Heart right ventricle (tissue), 16 donors: ENCODE measurements around the gene HPDL. TPM values are rescaled to one million over a fixed set of nuclear protein-coding genes. Genes with fewer than 3 reads are reported as not detected.
"Not testable (repeated sequence)": the region's sequence is repeated elsewhere in the genome, so short reads cannot be mapped to it uniquely, and the experiment has no call there.

Source experiments
- ATAC-seq, 8 donors: fragments of 200-7000 bp; cut with Tn5 transposase; one replicate each; pipeline ENCODE4 v1.9.1; 2020; ENCODE audit warnings: mild to moderate bottlenecking in 8 of 8, moderate library complexity in 8 of 8, moderate number of reproducible peaks in 1 of 8
- DNase-seq, 2 donors: peaks; one replicate each; pipeline ENCODE4 v3.0.0-alpha.2; 2020
- H3K27ac ChIP-seq, 10 donors: fragments of 200-600 bp; sonication (generic) in 2 of 10; one replicate each; pipeline versions ENCODE4 v1.5.0 to v1.8.0; 2020 to 2022; ENCODE audit warnings: mild to moderate bottlenecking in 3 of 10
- H3K27me3 ChIP-seq, 7 donors: fragments of 200-600 bp; one replicate each; pipeline ENCODE4 v1.8.0; 2021 to 2022; ENCODE audit warnings: mild to moderate bottlenecking in 2 of 7
- H3K36me3 ChIP-seq, 9 donors: fragments of 200-600 bp; sonication (generic) in 1 of 9; one replicate each; pipeline versions ENCODE4 v1.5.0 to v1.8.0; 2020 to 2022; ENCODE audit warnings: mild to moderate bottlenecking in 2 of 9
- H3K4me1 ChIP-seq, 9 donors: fragments of 200-600 bp; sonication (generic) in 1 of 9; one replicate each; pipeline versions ENCODE4 v1.5.0 to v1.8.0; 2020 to 2022; ENCODE audit warnings: mild to moderate bottlenecking in 4 of 9
- H3K4me3 ChIP-seq, 10 donors: fragments of 200-600 bp; sonication (generic) in 2 of 10; one replicate each; pipeline versions ENCODE4 v1.5.0 to v1.8.0; 2020 to 2022; ENCODE audit warnings: mild to moderate bottlenecking in 7 of 10, moderate library complexity in 2 of 10
- H3K9me3 ChIP-seq, 11 donors: fragments of 200-600 bp in 10 of 11; sonication (generic) in 2 of 11; one replicate each; pipeline versions ENCODE4 v1.5.0 to v1.8.0; 2013 to 2022; ENCODE audit warnings: mild to moderate bottlenecking in 2 of 11, control low read depth in 1 of 11, moderate library complexity in 1 of 11
- WGBS, 2 donors: extraction: QIAGEN DNeasy Blood & Tissue Kit; methylation state at CpG; one replicate each; pipeline ENCODE4 v1.1.7; 2013; ENCODE audit warnings: inconsistent platforms in 1 of 2; 5-methylcytosine and 5-hydroxymethylcytosine counted together
- intact Hi-C, 10 donors: fragments of 100-400 bp; cut with DNase I; formaldehyde crosslinking; loops; one replicate each; pipeline versions ENCODE4 v1.11.1 to v1.14.2; 2022
- polyA plus RNA-seq, 2 donors: library from polyadenylated mRNA; stranded (reverse); fragments of 200-250 nt; gene quantifications; one replicate each; pipeline ENCODE4 v1.2.3, GENCODE V29; 2013
- total RNA-seq, 10 donors: library from RNA; stranded (reverse); fragmentation: NEBNext Ultra II Directional in 3 of 10; extraction: Animal tissue kit (Norgen Biotek cat#: 25700) in 3 of 10; gene quantifications; one replicate each; pipeline versions ENCODE4 v1.2.1 to v1.2.4, GENCODE V29; 2021 to 2023
- TF ChIP-seq, protein P1 (sequence below), 9 donors: fragments of 200-600 bp; sonication (generic) in 2 of 9; IDR thresholded peaks; one replicate each; pipeline versions ENCODE4 v1.5.0 to v1.8.0; 2021 to 2022; ENCODE audit warnings: antibody characterized with exemption in 9 of 9, mild to moderate bottlenecking in 5 of 9, moderate library complexity in 1 of 9
- donor health status: Arrhythmogenic right ventricular cardiomyopathy.
- donor health status: ischemic (EF 13 %, LVEDD 7.1; RV severe dilation, severe dysfunction).
- donor health status: healthy with polysubstance abuse.
- donor health status: DM: no; HTN: yes; CAD: no.
- donor health status: DM: no; HTN: no; CAD: no.
- donor health status: ischemic (EF 25% LVEDD 6.9; RV normal size, moderate dysfunction).
- donor health status: ischemic (EF 25% LVEDD 5.7; RV mildly dilated, moderate dysfunction).
- donor health status: healthy.
- donor health status: DM: yes; HTN: yes; CAD: no.
- donor health status: Ischemic cardiomyopathy.
- donor health status: ischemic (EF 35%, LVEDD 5.7; RV mildly dilated, moderate dysfunction).
- donor health status: nonischemic (EF 11% LVEDD 7.7; RV severe dilation, severe dysfunction).
- donor health status: DM: yes; HTN: yes; CAD: no.
- donor health status: PGD.
- donor health status: ischemic (EF 29% LVEDD 5.4; RV normal size, mild dysfunction).
- donor health status: nonischemic (EF 23%, LVEDD 6.1; RV moderate dilation, normal function).

Gene HPDL
- total and polyA plus RNA-seq, 12 donors, result 0.17 to 0.62 (median 0.37) TPM; not detected in 7

DNA sequence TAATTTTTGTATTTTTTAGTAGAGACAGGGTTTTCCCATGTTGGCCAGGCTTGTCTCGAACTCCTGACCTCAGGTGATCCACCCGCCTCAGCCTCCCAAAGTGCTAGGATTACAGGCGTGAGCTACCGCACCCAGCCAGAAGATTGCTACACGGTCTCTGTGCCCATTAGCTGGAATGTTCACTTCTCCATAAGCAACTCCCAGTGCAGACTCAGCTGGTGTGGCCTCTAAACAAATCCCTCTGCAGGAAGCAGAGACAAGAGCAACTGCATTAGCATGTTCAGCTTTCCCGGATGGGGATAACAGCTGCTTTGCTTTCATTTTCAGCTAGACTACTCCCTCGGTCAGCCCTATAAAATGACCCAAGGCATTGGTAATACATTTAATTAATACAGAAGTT is 34.3 kb downstream of the HPDL start:
- not testable (repeated sequence) for H3K36me3 ChIP-seq, H3K27me3 ChIP-seq, H3K9me3 ChIP-seq
- ATAC-seq, result peak; percentile 55 to 90 (median 86)
- intact Hi-C loops, result loop anchor here (1.0 to 5.0 kb wide), 10 partner anchors 130 to 211 kb away; partner anchors contain the start of gene TESK2 (in 4 of the 10)
- peak in 1 of 2 donors; percentile 54 for DNase-seq
- Histone ChIP-seq H3K27ac (peak overlapping the region in 9 of 10 donors; percentile 55 to 78 (median 73)), H3K4me3 (peak overlapping the region in 7 of 10 donors; percentile 7 to 35 (median 25)), H3K4me1 (peaks cover 0 to 23% (median 11%) of the 10 kb centered on the region in 9 donors)
- WGBS, 2 donors, result 37 to 50% methylated on average over 7 of the region's 7 CpGs
- TF ChIP-seq, protein P1, sequence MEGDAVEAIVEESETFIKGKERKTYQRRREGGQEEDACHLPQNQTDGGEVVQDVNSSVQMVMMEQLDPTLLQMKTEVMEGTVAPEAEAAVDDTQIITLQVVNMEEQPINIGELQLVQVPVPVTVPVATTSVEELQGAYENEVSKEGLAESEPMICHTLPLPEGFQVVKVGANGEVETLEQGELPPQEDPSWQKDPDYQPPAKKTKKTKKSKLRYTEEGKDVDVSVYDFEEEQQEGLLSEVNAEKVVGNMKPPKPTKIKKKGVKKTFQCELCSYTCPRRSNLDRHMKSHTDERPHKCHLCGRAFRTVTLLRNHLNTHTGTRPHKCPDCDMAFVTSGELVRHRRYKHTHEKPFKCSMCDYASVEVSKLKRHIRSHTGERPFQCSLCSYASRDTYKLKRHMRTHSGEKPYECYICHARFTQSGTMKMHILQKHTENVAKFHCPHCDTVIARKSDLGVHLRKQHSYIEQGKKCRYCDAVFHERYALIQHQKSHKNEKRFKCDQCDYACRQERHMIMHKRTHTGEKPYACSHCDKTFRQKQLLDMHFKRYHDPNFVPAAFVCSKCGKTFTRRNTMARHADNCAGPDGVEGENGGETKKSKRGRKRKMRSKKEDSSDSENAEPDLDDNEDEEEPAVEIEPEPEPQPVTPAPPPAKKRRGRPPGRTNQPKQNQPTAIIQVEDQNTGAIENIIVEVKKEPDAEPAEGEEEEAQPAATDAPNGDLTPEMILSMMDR (IDR thresholded peaks at IDR 0.05), result peak in 1 of 9 donors; percentile 14

DNA sequence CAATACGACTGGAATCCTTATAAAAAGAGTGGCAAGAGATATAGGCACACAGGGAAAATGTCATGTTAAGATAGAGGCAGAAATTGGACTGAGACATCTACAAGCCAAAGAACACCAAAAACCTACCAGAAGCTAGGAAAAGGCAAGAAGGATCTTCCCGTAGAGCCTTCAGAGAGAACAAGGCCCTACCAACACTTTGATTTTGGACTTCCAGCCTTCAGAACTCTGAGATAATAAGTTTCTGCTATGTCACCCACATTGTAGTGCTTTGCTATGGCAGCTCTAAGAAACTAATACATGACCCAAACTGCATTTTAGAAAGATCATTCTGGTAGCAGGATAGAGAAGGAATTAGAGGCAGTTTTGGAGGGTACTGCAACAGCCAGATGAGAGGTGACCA is 37.6 kb downstream of the HPDL start:
- no peak for DNase-seq
- Histone ChIP-seq H3K4me3 (no peak overlapping the region), H3K9me3 (no peaks in the 10 kb centered on the region), H3K27ac (no peak overlapping the region), H3K27me3 (no peaks in the 10 kb centered on the region), H3K4me1 (peaks cover 0 to 23% (median 11%) of the 10 kb centered on the region in 9 donors), H3K36me3 (no peaks in the 10 kb centered on the region)
- WGBS, 2 donors, result 95% methylated on average over 2 of the region's 2 CpGs
- TF ChIP-seq, protein P1 (IDR thresholded peaks at IDR 0.05), result no peak
- ATAC-seq, result no peak
- intact Hi-C loops, result loop anchor here in 7 of 10 donors (5.0 kb wide), 3 partner anchors 128 to 208 kb away; partner anchors contain the start of gene TESK2 (in 3 of the 7)

DNA sequence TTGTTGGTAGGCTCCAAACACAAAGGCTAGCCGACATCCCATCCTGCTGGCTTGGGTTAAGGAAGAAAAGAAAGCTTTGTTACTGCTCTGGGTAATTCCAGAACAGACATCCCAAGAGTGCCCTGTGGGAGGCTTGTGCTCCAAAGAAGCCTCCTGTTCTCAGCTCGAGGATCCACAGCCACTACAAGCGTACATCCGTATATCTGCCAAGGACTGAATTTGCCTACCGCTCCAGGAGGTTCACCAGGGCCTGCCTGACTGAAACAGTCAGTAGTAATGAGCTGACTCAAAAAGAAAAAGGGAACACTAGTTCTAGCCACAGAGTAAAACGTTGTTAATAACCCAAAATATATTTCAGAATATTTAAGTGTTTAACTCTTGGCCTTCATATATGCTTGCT is 38.4 kb downstream of the HPDL start:
- no peak overlapping the region for H3K4me3 ChIP-seq
- ATAC-seq (no peak), DNase-seq (no peak)
- no peaks in the 10 kb centered on the region for H3K9me3 ChIP-seq
- WGBS, 2 donors, result 85% methylated on average over 6 of the region's 6 CpGs
- H3K27ac ChIP-seq, result no peak overlapping the region
- TF ChIP-seq, protein P1 (IDR thresholded peaks at IDR 0.05), result no peak
- H3K4me1 ChIP-seq, result peaks cover 0 to 18% (median 9%) of the 10 kb centered on the region in 9 donors
- intact Hi-C loops, result no loop called here
- H3K36me3 ChIP-seq, result no peaks in the 10 kb centered on the region
- no peaks in the 10 kb centered on the region for H3K27me3 ChIP-seq

DNA sequence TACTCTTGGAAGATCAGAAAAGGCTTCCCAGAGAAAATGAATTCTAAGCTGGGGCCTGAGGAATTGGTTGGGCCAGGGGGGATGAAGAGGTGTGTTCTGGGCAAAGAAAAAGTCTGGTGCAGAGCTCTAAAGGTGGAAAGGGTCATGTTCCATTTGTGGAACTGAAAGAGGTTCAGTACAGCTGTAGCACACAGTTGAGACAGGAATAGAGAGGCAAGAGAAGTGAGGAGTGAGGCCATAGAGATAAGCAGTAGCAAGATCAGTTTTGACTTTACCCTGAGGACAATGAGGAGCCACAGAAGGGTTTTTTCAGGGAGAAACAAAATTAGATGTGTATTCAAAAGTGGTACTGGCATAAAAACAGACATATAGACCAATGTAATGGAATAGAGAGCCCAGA is 43.9 kb downstream of the HPDL start:
- intact Hi-C loops, result no loop called here
- ATAC-seq (no peak), DNase-seq (no peak)
- Histone ChIP-seq H3K27ac (no peak overlapping the region), H3K4me1 (peaks cover 0 to 9% (median 0%) of the 10 kb centered on the region in 9 donors), H3K27me3 (no peaks in the 10 kb centered on the region), H3K4me3 (no peak overlapping the region), H3K9me3 (no peaks in the 10 kb centered on the region), H3K36me3 (no peaks in the 10 kb centered on the region)
- TF ChIP-seq, protein P1 (IDR thresholded peaks at IDR 0.05), result no peak
